GM06990 (cell line): ENCODE results near the gene ST6GALNAC6.

ENCODE experiments used
- DNase-seq: peaks from one replicate; pipeline ENCODE4 v3.0.0-alpha.2; 2011; ENCODE audit not compliant: insufficient read length; ENCODE audit errors: extremely low read depth
- H3K27me3 ChIP-seq: replicated peaks from 2 replicates; pipeline ENCODE4 v1.6.0; 2011; ENCODE audit warnings: low read length; ENCODE audit not compliant: control insufficient read depth, insufficient read depth
- H3K36me3 ChIP-seq: 2 replicates; pipeline ENCODE4 v1.5.1; 2011; ENCODE audit warnings: low read length; ENCODE audit not compliant: control insufficient read depth, insufficient read depth
- H3K4me3 ChIP-seq: replicated peaks from 2 replicates; pipeline ENCODE4 v1.5.1; 2011; ENCODE audit warnings: low read depth, mild to moderate bottlenecking, control low read depth, low read length
- TF ChIP-seq, protein P1 (sequence below): IDR thresholded peaks from 2 replicates; pipeline ENCODE4 v1.5.1; 2011; ENCODE audit warnings: low read length, control low read depth, mild to moderate bottlenecking, inconsistent platforms; ENCODE audit not compliant: insufficient read depth, poor library complexity, severe bottlenecking

Gene ST6GALNAC6

DNA sequence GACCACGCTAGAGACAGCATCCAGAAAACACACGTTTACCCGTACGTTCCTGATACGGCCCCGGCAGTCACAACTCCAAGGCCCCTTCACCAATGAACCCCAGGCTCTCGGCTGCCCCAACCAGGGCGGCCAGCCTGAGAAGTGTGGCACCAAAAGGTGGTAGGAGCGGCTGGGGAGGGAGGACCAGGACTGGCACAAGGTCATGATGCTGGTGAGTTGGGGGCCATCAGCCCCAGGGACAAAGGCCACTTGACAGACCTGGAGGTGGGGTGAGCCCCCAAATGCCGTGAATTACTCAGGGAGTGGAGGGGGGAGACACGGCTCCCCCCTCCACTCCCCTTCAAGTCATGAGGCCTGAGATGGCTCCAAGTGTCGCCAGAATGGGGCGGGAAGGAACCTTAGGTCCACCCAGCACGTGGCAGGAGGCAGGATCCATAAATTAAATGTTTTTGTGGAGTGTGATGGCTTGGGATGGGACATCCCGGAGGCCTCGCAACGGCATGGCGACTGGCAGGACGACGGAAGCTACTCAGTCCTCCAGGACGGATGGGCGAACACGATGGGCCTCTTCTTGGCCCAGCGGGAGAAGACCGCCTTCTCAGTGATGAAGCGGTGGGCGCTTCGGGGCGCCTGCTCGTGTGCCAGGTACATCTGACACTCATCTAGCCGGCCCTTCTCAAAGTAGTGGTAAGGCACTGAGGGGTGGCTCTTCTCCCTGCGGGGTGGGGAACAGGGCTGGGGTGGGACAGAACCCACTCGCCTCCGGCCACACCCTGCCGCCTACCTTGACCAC is 8.7 kb upstream of the ST6GALNAC6 start:
- Histone ChIP-seq H3K36me3 (peaks cover 30% of the 10 kb centered on the region), H3K4me3 (no peak overlapping the region), H3K27me3 (no peaks in the 10 kb centered on the region)
- peak; percentile 6 for DNase-seq
- TF ChIP-seq, protein P1, sequence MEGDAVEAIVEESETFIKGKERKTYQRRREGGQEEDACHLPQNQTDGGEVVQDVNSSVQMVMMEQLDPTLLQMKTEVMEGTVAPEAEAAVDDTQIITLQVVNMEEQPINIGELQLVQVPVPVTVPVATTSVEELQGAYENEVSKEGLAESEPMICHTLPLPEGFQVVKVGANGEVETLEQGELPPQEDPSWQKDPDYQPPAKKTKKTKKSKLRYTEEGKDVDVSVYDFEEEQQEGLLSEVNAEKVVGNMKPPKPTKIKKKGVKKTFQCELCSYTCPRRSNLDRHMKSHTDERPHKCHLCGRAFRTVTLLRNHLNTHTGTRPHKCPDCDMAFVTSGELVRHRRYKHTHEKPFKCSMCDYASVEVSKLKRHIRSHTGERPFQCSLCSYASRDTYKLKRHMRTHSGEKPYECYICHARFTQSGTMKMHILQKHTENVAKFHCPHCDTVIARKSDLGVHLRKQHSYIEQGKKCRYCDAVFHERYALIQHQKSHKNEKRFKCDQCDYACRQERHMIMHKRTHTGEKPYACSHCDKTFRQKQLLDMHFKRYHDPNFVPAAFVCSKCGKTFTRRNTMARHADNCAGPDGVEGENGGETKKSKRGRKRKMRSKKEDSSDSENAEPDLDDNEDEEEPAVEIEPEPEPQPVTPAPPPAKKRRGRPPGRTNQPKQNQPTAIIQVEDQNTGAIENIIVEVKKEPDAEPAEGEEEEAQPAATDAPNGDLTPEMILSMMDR, result no peak

DNA sequence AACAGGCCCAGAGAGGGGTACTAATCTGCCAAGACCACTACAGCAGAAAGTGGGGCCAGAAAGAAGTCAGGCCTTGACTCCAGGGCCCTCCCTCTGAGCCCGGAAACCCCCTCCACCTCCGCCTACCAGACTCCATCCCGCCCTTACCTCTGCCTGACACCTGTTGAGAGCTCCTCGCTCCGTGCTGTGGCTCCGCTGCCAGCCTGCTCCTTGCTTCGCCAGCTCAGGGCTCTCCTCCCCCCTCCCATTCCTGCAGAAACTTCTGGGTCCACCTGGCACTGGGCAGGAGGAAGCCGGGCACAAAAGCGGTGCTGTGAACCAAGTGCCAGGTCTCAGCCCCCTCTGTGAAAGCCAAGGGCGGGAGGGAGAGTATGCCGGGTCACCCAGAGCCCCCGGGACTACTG is 6.4 kb upstream of the ST6GALNAC6 start:
- H3K36me3 ChIP-seq, result peaks cover 18% of the 10 kb centered on the region
- no peaks in the 10 kb centered on the region for H3K27me3 ChIP-seq
- TF ChIP-seq, protein P1, result no peak
- no peak overlapping the region for H3K4me3 ChIP-seq
- peak; percentile 71 for DNase-seq

DNA sequence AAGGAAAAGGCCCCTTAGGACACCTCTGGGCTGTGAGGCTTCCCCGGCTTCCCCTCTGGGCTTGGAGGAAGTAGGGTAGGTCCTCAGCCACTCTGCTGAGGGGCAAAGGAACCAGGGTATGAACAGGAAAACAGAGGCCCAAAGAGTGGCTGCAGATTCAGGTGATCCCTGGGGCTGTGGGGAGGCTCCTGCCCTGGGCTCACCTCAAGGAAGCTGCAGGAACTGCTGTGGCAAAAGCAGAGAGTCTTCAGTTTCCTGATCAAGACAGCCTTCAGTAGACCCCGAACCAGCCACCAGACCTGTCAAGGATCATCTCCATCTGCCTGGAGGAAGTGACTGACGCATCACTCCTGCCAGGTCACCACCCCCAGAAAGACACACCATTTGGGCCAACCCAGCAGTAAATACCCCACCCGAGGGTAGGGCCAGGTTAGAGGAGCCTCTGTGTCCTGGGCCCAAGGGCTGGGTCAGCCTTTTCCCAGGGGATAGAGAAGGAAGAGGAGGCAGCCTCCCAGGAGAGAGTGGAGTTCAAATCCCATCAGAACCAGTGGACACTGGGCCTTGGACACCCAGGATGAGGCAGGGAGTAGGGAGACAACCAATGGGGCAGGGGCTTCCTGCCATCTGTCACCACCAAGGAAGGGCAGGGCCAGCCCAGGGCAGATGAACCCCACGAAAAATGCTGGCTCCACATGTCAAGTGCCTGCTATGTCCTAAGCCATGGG is 5.8 kb upstream of the ST6GALNAC6 start:
- DNase-seq, result peak; percentile 64
- Histone ChIP-seq H3K27me3 (no peaks in the 10 kb centered on the region), H3K4me3 (peak overlapping the region; percentile 48), H3K36me3 (peaks cover 13% of the 10 kb centered on the region)
- TF ChIP-seq, protein P1, result no peak

DNA sequence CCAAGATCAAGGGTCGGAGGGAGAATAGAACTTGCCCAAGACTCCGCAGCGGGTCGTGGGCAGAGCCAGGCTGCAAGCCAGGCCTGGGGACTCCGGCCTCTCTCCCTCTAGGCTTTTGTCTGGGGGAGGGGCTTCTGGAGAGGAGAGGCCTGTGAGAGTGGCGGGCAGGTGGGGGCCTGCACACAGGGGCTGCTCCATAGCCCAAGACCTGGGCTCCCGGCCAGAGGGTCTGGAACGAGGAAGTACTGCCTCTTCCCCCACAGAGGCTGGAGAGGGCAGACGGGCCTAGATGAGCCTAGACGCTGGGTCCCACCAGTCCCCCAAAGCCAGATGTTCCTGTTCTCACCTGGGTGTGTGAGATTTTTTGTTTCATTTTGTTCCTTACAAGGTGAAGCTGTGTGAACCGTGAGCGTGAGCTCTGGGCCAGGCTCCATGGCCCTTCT is 5.2 kb upstream of the ST6GALNAC6 start:
- no peak for DNase-seq
- Histone ChIP-seq H3K36me3 (peaks cover 7% of the 10 kb centered on the region), H3K27me3 (no peaks in the 10 kb centered on the region), H3K4me3 (peak overlapping the region; percentile 48)
- TF ChIP-seq, protein P1, result no peak

DNA sequence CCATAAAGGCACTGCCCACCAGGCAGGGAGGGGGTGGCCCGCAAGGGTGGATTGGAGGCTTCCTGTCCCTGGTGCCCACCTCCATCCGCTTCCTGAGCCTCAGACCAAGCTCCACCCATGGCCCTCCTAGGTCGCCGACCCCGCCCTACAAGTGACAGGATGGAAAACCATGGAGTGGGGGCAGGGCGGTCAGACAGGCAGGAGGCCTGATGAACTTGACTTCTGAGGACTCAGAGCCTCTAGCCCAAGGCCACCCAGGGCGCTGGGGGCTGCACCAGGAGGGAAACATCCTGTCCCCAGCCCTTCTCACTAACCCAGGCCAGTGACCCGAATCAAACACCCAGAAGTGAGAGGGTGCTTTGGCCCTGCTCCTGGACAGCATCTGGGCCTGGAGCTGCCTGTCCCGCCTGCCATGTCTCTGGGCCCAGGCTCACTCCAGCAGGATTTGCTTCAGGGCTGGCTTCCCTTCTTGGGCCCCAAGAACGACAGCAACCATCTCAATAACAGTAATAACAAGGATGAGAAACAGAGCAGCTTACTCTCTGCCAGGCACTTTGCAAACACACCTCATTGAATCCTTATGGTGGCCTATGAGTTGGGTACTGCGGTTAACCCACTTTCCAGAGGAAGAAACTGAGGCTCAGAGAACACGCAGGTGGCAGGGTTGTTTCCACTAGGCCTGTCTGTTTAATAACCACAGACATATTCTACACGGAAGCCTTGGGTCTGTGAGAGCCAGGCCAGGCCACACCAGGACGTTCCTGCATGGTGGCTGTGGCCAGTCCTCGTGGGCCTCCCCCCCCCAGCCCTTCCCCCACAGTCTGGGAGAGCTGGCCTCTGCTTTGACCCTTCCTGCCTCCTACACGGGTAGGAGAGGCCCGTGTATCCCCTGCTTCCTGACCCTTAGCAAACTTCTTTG is 4.4 kb upstream of the ST6GALNAC6 start:
- no peaks in the 10 kb centered on the region for H3K27me3 ChIP-seq
- H3K4me3 ChIP-seq, result peak overlapping the region; percentile 48
- peak; percentile 82 for DNase-seq
- peaks cover 7% of the 10 kb centered on the region for H3K36me3 ChIP-seq
- TF ChIP-seq, protein P1, result no peak
